CD4-positive, alpha-beta memory T cell (primary cell): ENCODE data around the gene NTN3. TPM values are rescaled to one million over a fixed set of nuclear protein-coding genes. Genes with fewer than 3 reads are reported as not detected.
"Not testable (repeated sequence)": the region's sequence is repeated elsewhere in the genome, so short reads cannot be mapped to it uniquely, and the experiment has no call there.

Experiments
- CTCF ChIA-PET: fragments of 350-600 bp; sonication (Branson Sonifier 250); formaldehyde crosslinking; loops from one replicate; lab custom pipeline; 2021; ENCODE audit warnings: inconsistent platforms; ENCODE audit not compliant: partially characterized antibody; lab: Charles Lee
- POLR2A ChIA-PET: fragments of 350-600 bp; sonication (Branson Sonifier 250); formaldehyde crosslinking; loops from one replicate; lab custom pipeline; 2021; ENCODE audit not compliant: partially characterized antibody; lab: Charles Lee
- DNase-seq, 5 donors: peaks; one replicate each; pipeline versions ENCODE4 v3.0.0 to v3.0.0-alpha.2; 2020 to 2022; ENCODE audit warnings: mixed read lengths in 1 of 5
- H3K27ac ChIP-seq: one replicate; pipeline ENCODE4 v1.7.0; 2013; ENCODE audit warnings: low read depth, low read length
- H3K27me3 ChIP-seq: 2 replicates; pipeline ENCODE4 v1.7.0; 2013; ENCODE audit warnings: mild to moderate bottlenecking, low read length, moderate library complexity; ENCODE audit not compliant: insufficient read depth
- H3K36me3 ChIP-seq: 2 replicates; pipeline ENCODE4 v1.7.0; 2013; ENCODE audit warnings: mild to moderate bottlenecking, low read length, moderate library complexity; ENCODE audit not compliant: insufficient read depth
- H3K4me1 ChIP-seq: 2 replicates; pipeline ENCODE4 v1.7.0; 2013; ENCODE audit warnings: mild to moderate bottlenecking, low read length, moderate library complexity; ENCODE audit not compliant: insufficient read depth
- H3K4me3 ChIP-seq, 2 donors: one replicate each; pipeline ENCODE4 v1.7.0; 2013; ENCODE audit warnings: low read length in 2 of 2, mild to moderate bottlenecking in 1 of 2
- H3K9me3 ChIP-seq, 2 donors: one replicate each; pipeline ENCODE4 v1.7.0; 2013; ENCODE audit warnings: low read length in 2 of 2, control low read depth in 1 of 2; ENCODE audit not compliant: control insufficient read depth in 1 of 2
- H3K27ac Mint-ChIP-seq, 7 donors: one replicate each; pipeline ENCODE4 v1.8.0; 2020 to 2021; ENCODE audit warnings: mixed read lengths in 7 of 7, mild to moderate bottlenecking in 6 of 7, inconsistent platforms in 3 of 7, moderate library complexity in 3 of 7
- H3K27me3 Mint-ChIP-seq, 2 donors: one replicate each; pipeline ENCODE4 v1.8.0; 2020 to 2021; ENCODE audit warnings: mixed read lengths in 2 of 2
- H3K36me3 Mint-ChIP-seq, 2 donors: one replicate each; pipeline ENCODE4 v1.8.0; 2020 to 2021; ENCODE audit warnings: mixed read lengths in 2 of 2, inconsistent platforms in 1 of 2, mild to moderate bottlenecking in 1 of 2
- H3K4me1 Mint-ChIP-seq, 4 donors: one replicate each; pipeline ENCODE4 v1.8.0; 2020 to 2021; ENCODE audit warnings: mixed read lengths in 4 of 4, mild to moderate bottlenecking in 1 of 4
- H3K4me3 Mint-ChIP-seq, 8 donors: one replicate each; pipeline ENCODE4 v1.8.0; 2020 to 2021; ENCODE audit warnings: mixed read lengths in 8 of 8, mild to moderate bottlenecking in 7 of 8, moderate library complexity in 6 of 8, inconsistent platforms in 3 of 8
- H3K9me3 Mint-ChIP-seq, 8 donors: one replicate each; pipeline ENCODE4 v1.8.0; 2020 to 2021; ENCODE audit warnings: mixed read lengths in 8 of 8, mild to moderate bottlenecking in 5 of 8, inconsistent platforms in 3 of 8, moderate library complexity in 1 of 8
- intact Hi-C: fragments of 100-400 bp; cut with micrococcal nuclease; formaldehyde crosslinking; loops from one replicate; pipeline ENCODE4 v1.15.1; 2023
- polyA plus RNA-seq, 2 donors: library from polyadenylated mRNA; unstranded; fragments of 300-500 nt; fragmentation: Illumina TruSeq; gene quantifications; one replicate each; pipeline ENCODE4 v1.2.3, GENCODE V29; 2021
- total RNA-seq, 2 experiments: library from RNA; stranded (reverse); gene quantifications; one replicate each; pipeline ENCODE4 v1.2.3, GENCODE V29; 2021

The NTN3 gene
- total and polyA plus RNA-seq, 4 experiments from 2014 or later: not detected

GRCh38 chr16:2432801-2433505, 38.1 kb upstream of the NTN3 start:
- Mint-ChIP-seq H3K36me3 (peaks cover 8 to 14% of the 10 kb centered on the region in 2 donors), H3K9me3 (no peaks in the 10 kb centered on the region), H3K4me3 (peak overlapping the region in 1 of 8 donors; percentile 59), H3K27ac (peak overlapping the region in 1 of 7 donors; percentile 52), H3K4me1 (peaks cover 11 to 21% (median 13%) of the 10 kb centered on the region in 4 donors), H3K27me3 (no peaks in the 10 kb centered on the region)
- ChIA-PET CTCF (no interaction called here), POLR2A (no interaction called here)
- DNase-seq: no peak
- Histone ChIP-seq H3K4me1 (peaks cover 20% of the 10 kb centered on the region), H3K4me3 (no peak overlapping the region), H3K27ac (no peak overlapping the region), H3K9me3 (no peaks in the 10 kb centered on the region), H3K27me3 (no peaks in the 10 kb centered on the region), H3K36me3 (peaks cover 11% of the 10 kb centered on the region)
- intact Hi-C loops: no loop called here

GRCh38 chr16:2435236-2435635, 35.9 kb upstream of the NTN3 start:
- H3K4me3 Mint-ChIP-seq, POLR2A ChIA-PET, H3K27ac ChIP-seq, H3K9me3 ChIP-seq, CTCF ChIA-PET, H3K9me3 Mint-ChIP-seq, H3K4me1 ChIP-seq, DNase-seq, intact Hi-C loops, H3K27me3 Mint-ChIP-seq, H3K27me3 ChIP-seq, H3K27ac Mint-ChIP-seq, H3K4me3 ChIP-seq: not testable (repeated sequence)
- H3K36me3 ChIP-seq: peaks cover 11% of the 10 kb centered on the region
- peaks cover 6 to 22% (median 7%) of the 10 kb centered on the region in 4 donors for H3K4me1 Mint-ChIP-seq
- H3K36me3 Mint-ChIP-seq: peaks cover 8 to 10% of the 10 kb centered on the region in 2 donors

- H3K4me3 Mint-ChIP-seq: no peak overlapping the region
- intact Hi-C loops: no loop called here
- no peak overlapping the region for H3K27ac Mint-ChIP-seq
- peaks cover 0 to 18% (median under 1%) of the 10 kb centered on the region in 4 donors for H3K4me1 Mint-ChIP-seq
- H3K4me1 ChIP-seq: peaks cover 3% of the 10 kb centered on the region
- no peaks in the 10 kb centered on the region for H3K9me3 Mint-ChIP-seq
- H3K36me3 ChIP-seq: peaks cover 11% of the 10 kb centered on the region
- no peak overlapping the region for H3K4me3 ChIP-seq
- H3K27me3 Mint-ChIP-seq: no peaks in the 10 kb centered on the region
- no peak overlapping the region for H3K27ac ChIP-seq
- ChIA-PET POLR2A (no interaction called here), CTCF (no interaction called here)
- no peaks in the 10 kb centered on the region for H3K27me3 ChIP-seq
- peaks cover 8% of the 10 kb centered on the region in 2 donors for H3K36me3 Mint-ChIP-seq
- no peak for DNase-seq
- no peaks in the 10 kb centered on the region for H3K9me3 ChIP-seq
Observed at GRCh38 chr16:2436110-2436509, 35.0 kb upstream of the NTN3 start.

- Mint-ChIP-seq H3K9me3 (no peaks in the 10 kb centered on the region), H3K4me1 (peaks cover 0 to 17% (median under 1%) of the 10 kb centered on the region in 4 donors), H3K27ac (peak overlapping the region in 2 of 7 donors; percentile 42 to 69), H3K27me3 (no peaks in the 10 kb centered on the region), H3K4me3 (no peak overlapping the region), H3K36me3 (peaks cover 8% of the 10 kb centered on the region in 2 donors)
- CTCF ChIA-PET: no interaction called here
- H3K36me3 ChIP-seq: peaks cover 10% of the 10 kb centered on the region
- DNase-seq: no peak
- no peaks in the 10 kb centered on the region for H3K9me3 ChIP-seq
- no peak overlapping the region for H3K27ac ChIP-seq
- POLR2A ChIA-PET: no interaction called here
- intact Hi-C loops: no loop called here
- H3K27me3 ChIP-seq: no peaks in the 10 kb centered on the region
- H3K4me3 ChIP-seq: no peak overlapping the region
- peaks cover 3% of the 10 kb centered on the region for H3K4me1 ChIP-seq
Observed at GRCh38 chr16:2437032-2437790, 33.9 kb upstream of the NTN3 start.

- no peak overlapping the region for H3K27ac ChIP-seq
- H3K4me3 Mint-ChIP-seq: no peak overlapping the region
- no peak overlapping the region for H3K4me3 ChIP-seq
- no peak overlapping the region for H3K27ac Mint-ChIP-seq
- POLR2A ChIA-PET: no interaction called here
- intact Hi-C loops: no loop called here
- no peaks in the 10 kb centered on the region for H3K9me3 ChIP-seq
- CTCF ChIA-PET: no interaction called here
- no peaks in the 10 kb centered on the region for H3K27me3 Mint-ChIP-seq
- DNase-seq: no peak
- H3K36me3 Mint-ChIP-seq: peaks cover 4 to 6% of the 10 kb centered on the region in 2 donors
- peaks cover under 1% of the 10 kb centered on the region for H3K36me3 ChIP-seq
- peaks cover 3% of the 10 kb centered on the region for H3K4me1 ChIP-seq
- peaks cover 0 to 17% (median under 1%) of the 10 kb centered on the region in 4 donors for H3K4me1 Mint-ChIP-seq
- no peaks in the 10 kb centered on the region for H3K27me3 ChIP-seq
- no peaks in the 10 kb centered on the region for H3K9me3 Mint-ChIP-seq
Observed at GRCh38 chr16:2438121-2438520, 33.0 kb upstream of the NTN3 start.

GRCh38 chr16:2439598-2439997, 31.5 kb upstream of the NTN3 start:
- Mint-ChIP-seq H3K36me3 (peaks cover 0 to 7% of the 10 kb centered on the region in 2 donors), H3K4me3 (no peak overlapping the region), H3K27me3 (no peaks in the 10 kb centered on the region), H3K27ac (peak overlapping the region in 2 of 7 donors; percentile 17 to 86), H3K4me1 (peaks cover 0 to 17% (median under 1%) of the 10 kb centered on the region in 4 donors), H3K9me3 (no peaks in the 10 kb centered on the region)
- peaks cover 3% of the 10 kb centered on the region for H3K4me1 ChIP-seq
- H3K36me3 ChIP-seq: no peaks in the 10 kb centered on the region
- ChIA-PET POLR2A (no interaction called here), CTCF (no interaction called here)
- intact Hi-C loops: no loop called here
- H3K27ac ChIP-seq: no peak overlapping the region
- DNase-seq: no peak
- no peak overlapping the region for H3K4me3 ChIP-seq
- H3K27me3 ChIP-seq: no peaks in the 10 kb centered on the region
- no peaks in the 10 kb centered on the region for H3K9me3 ChIP-seq

- intact Hi-C loops, DNase-seq, H3K27ac ChIP-seq, H3K27me3 ChIP-seq, H3K9me3 Mint-ChIP-seq, H3K4me3 ChIP-seq, H3K9me3 ChIP-seq, H3K27me3 Mint-ChIP-seq, H3K27ac Mint-ChIP-seq, POLR2A ChIA-PET, H3K4me1 ChIP-seq, H3K4me3 Mint-ChIP-seq, H3K36me3 ChIP-seq: not testable (repeated sequence)
- CTCF ChIA-PET: interaction anchor here (0.8 to 1.2 kb wide), 3 partner anchors 11 to 17 kb away, joined by 3 read pairs; partner anchors contain the start of gene CCNF
- Mint-ChIP-seq H3K4me1 (peaks cover 0 to 17% (median under 1%) of the 10 kb centered on the region in 4 donors), H3K36me3 (peaks cover 2 to 13% of the 10 kb centered on the region in 2 donors)
Observed at GRCh38 chr16:2441143-2441804, 29.8 kb upstream of the NTN3 start.
